Body of pancreas (tissue), 4 donors: ENCODE data around the gene CPNE5.

ENCODE experiments used
- POLR2A ChIP-seq, 3 donors: fragments of 450-650 bp; IDR thresholded peaks; one replicate each; pipeline ENCODE4 v1.6.1; 2016; ENCODE audit warnings: antibody characterized with exemption in 3 of 3, mild to moderate bottlenecking in 2 of 3
- TF ChIP-seq, protein P1 (sequence below), 7 experiments: fragments of 450-650 bp in 4 of 7; fragments of 200-600 bp in 3 of 7; sonication (generic) in 3 of 7; IDR thresholded peaks; one replicate each; pipeline ENCODE4 v1.5.1; 2016 to 2019; ENCODE audit warnings: antibody characterized with exemption in 7 of 7

DNA sequence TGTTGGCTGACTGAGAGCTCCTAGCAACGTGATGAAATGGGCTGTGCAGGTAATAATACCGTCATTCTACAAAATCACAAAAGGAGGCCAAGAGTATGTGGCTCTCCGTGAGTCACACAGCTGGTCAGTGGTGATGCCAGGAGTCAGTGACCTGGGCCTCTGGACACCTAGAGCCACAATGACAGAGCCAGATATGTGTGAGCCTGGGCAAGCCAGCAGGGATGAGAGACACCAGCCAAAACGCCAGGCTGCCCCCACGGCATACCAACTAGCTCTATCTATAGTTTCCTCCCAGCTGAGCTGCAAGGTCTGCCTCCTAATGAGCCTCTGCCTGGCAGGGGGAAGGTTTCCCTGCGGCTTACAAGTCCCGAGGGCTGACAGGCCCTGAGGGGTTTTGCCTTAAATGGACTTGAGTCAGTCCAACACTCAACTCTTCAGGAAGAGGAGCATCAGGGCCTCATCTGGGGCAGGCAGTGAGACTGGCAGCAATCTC, 70.0 kb downstream of the CPNE5 start:
- TF ChIP-seq, protein P1, sequence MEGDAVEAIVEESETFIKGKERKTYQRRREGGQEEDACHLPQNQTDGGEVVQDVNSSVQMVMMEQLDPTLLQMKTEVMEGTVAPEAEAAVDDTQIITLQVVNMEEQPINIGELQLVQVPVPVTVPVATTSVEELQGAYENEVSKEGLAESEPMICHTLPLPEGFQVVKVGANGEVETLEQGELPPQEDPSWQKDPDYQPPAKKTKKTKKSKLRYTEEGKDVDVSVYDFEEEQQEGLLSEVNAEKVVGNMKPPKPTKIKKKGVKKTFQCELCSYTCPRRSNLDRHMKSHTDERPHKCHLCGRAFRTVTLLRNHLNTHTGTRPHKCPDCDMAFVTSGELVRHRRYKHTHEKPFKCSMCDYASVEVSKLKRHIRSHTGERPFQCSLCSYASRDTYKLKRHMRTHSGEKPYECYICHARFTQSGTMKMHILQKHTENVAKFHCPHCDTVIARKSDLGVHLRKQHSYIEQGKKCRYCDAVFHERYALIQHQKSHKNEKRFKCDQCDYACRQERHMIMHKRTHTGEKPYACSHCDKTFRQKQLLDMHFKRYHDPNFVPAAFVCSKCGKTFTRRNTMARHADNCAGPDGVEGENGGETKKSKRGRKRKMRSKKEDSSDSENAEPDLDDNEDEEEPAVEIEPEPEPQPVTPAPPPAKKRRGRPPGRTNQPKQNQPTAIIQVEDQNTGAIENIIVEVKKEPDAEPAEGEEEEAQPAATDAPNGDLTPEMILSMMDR (IDR thresholded peaks at IDR 0.05) = no peak
- no peak for TF ChIP-seq POLR2A (IDR thresholded peaks at IDR 0.05)
